Measurements from ENCODE around the gene IDH3G.

The IDH3G gene

DNA sequence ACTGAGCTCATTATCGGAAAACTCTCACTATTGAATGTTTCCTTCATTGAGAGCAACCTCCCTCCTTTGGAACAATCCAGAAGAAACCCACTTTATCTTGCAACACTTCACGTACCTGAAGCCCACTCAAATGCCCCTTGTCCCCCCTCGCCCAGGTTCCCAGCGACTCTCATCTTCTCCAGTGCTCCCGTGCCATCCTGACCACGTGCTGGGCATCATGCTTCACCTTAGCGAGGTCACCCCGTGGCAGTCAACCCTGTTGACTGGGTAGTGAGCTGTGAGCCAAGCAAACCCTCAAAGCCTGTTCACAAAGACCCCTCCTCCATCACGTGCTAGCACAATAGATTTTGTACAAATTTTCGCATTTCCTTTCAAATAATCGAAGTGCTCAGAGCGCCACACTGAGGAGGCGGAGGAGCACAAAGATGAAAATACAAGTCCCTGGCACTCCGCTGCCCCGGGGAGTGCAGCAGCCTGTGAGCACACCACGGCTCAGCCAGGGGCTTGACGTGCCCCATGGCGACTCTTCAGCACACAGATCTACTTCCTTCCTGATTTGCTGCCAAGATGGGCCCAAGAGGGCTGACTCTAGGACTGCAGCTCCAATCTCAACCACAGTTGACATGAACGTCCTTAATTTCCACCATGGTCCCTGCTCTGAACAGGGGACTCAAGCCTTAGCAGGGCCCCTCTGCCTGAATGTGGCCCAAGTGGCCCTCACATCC is 20.6 kb upstream of the IDH3G start:
- no peak for DNase-seq

DNA sequence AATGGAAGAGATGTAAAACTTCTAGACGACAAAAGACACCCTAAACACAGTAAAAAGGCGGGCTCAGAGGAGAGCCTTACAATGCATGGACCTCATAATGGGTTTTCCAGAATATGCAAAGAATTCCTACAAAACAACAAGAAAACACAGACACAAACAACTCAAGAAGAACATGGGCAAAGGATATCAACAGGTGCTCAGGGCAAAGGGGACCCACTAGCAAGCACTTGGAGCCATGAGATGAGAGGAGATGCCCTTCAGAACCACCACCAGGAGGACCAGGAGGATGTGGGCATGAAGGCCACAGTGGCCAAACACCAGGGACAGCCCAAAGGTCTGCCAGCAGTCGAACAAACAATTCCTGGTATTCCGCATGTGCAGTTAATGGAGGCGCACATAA is 19.0 kb upstream of the IDH3G start:
- no peak for DNase-seq

DNA sequence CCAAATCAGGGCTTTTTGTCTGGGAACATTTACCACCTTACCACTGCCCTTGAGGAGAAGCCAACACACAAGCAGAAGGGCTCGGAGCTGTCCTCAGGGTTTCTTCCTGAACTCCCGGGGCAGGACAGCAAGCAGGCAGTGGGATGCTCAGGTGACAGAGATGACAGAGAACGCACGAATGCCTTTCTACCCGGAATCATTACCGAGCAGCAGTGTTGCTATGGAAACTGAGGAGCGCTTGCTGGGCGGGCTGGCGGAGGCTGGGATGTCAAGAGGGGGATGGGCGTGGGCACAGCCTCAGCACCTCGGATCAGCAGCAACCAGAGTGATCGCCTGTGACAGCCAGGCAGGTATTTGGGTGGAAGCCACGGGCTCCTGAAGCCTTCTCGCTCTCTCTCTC is 18.0 kb upstream of the IDH3G start:
- DNase-seq: no peak

DNA sequence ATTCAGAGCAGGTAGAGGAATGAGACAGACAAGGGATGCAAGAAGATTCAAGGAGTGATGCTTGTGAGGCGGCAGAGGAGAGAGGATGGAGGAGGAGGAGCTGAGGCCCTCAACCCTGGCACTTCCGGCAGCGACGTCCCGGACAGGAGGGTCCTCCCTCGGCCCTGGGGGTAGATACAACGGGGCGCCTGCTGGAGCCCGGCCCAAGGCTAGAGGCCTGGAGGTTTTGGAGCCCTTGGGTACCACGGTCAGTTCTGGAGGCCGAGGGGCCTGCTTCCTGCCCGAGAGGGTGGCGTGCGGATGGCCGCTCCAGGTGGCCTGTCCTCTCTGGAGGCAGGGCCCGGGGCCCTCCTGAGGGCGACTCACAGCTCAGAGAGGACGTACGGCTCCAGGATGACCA is 13.8 kb upstream of the IDH3G start:
- no peak for DNase-seq

DNA sequence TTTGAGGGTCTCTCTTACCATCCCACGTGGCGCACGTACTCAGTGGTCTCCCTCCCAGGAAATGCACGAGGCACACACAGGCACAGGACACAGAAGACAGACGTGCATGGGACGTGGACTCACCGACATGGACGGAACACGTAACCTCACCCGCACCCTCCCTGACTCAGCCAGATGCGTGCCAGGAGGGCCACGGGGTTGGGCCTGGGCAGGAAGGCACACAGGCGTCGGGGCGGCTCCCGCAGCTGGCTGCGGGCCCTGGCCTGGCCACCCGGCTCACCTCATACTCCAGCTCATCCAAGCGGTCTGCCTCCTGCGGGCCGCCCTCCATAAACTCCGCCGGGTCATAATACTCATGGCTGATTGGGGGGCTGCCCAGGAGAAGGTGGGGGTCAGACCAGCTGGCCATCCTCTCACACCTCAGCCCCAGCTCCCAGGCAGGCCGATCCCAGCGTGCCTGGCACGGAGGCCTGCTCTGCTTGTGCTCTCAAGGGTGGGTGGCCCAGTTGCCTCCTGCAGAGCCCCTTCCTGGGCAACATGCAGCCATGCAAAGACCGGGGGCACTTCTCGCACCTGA is 12.9 kb upstream of the IDH3G start:
- DNase-seq: no peak

DNA sequence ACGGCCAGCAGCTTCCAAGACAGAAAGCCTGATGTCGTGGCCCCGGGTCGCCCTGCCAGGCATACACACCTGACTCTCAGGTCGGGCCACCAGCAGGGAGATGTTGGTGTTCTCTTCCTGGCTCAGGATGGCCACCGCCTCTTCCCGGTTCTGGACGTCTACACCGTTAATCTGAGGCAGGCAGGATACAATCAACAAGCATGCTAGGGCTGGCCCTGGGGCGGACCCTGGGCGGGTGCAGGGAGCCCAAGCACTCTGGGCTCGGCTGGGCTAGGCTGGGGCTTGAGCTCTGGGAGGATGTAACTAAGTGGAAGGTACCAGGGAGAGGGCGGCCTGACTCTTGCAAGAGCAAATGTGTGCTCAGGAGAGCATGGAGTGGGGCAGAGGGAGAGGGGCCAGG is 11.3 kb upstream of the IDH3G start:
- no peak for DNase-seq

DNA sequence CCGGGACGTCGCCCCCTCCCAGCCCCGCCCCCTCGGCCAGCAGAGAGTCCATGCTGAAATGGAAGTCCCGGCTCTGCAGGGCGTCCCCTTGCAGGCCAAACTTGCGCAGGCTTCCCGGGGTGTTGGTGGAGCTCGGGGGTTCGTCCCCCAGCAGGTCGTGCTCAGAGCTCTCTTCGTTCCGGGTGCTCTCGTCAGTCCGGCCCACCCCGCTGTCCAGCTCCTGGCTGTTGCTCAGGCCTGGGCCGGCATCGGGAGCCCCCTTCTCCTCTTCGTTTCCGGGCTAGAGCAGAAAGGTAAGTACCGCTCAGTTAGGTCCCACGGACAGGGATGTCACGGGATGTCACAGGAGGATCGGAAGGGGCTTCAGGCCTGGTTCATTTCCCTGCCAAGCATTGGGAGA is 10.4 kb upstream of the IDH3G start:
- no peak for DNase-seq

DNA sequence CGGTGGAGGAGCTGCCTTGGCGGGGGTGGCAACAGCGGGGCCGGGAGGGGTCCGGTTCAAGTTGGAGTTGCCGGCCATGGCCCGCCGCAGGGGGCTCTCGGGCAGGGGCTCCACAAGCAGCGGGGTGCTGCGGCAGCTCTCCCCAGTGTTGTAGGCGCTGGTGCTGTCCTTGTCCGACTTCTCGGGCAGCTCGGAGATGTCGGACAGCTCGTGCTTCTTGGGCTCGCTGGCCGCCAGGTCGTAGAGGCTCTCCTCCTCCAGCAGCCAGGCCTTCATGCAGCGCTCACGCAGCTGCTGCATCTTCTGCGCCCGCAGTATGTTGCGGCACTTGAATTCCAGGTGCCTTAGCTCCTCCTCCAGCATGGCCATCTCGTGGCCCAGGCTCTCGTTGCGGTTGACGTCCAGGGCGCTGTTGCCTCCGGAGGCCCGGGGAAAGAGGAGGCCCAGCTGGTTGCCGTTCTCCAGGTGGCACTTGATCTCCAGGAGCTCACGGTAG is 10.0 kb upstream of the IDH3G start:
- DNase-seq: no peak

DNA sequence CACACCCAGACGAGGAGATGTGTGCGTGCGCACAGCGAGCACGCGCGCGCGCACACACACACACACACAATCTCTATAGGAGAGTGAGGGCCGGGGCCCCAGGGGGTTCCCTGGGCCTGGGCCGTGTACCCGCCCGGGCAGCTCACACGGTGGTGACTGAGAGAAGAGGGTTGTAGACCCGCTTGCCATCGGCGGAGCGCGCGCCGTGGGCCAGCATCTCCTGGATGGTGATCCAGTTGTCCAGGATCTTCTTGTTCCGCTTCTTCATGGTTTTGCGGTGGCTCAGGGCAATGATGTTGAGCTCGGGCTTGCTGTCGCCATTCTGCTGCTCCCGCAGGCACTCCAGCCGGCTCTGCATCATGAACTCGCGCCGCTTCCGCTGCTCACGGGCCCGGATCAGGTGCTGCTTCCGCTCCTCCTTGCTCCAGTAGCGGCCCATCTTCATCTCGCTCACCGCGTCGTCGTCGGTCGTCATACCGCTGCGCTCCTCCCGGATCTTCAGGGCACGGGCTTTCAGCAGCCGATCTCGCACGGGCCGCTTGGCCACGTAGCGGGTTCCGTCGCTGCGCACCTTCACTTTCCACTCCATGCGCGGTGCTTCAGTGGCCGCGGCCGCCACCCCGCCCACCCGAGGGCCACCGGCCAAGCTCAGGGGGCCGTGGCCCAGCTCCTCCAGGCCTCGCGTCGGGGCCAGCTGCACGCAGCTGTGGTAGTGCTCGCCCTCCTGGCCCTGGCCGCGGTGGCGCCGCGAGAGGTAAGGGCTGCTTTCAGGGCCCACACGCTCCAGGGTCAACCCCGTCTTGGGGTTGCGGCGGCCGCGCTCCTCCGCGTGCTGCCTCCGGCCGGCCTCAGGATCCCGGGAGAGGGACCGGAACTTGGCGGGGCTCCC is 9.3 kb upstream of the IDH3G start:
- no peak for DNase-seq

DNA sequence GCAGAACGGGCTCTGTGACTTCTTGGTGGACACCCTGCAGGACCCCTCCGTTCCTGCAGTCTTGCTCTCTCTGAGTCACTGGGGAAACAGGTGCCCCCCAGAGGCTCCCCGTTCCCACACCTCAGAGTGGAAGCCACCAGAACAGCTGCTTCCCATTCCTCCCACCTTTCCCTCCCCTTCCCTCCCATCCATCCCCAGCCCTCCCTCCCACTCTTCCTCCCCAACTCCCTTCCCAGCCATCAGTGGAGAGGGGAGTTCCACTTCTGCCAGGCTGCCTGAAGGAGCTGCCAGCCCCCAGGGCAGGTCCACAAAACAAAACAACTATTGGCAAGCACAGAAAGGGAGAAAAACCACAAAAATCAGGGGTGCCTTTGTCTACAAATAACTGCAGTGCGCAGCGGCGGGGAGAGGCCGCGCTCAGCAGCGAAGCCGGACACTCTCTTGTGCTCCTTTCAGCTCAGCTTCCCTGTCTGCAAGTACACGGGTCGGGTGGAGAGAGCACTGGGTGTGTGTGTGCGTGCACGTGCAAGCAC is 8.4 kb upstream of the IDH3G start:
- DNase-seq: no peak

DNA sequence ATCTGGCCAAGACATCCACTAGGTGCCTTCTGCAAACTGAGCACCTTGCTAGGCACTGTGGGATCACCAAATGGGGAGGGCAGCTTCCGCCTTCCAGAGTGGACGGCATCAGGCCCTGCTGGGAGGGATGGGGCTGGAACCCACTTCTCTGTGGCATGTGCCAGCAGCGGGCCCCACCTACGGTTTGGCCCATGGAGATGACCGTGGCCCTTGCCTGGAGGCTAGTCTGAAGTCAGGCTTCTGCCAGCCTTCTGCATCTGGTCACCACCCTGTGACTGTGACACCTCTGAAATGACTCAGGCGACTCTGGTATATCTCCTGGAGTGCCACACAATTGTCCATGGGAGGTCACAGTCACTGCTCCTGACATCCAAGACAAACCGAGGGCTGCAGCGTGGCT is 7.5 kb upstream of the IDH3G start:
- DNase-seq: no peak

DNA sequence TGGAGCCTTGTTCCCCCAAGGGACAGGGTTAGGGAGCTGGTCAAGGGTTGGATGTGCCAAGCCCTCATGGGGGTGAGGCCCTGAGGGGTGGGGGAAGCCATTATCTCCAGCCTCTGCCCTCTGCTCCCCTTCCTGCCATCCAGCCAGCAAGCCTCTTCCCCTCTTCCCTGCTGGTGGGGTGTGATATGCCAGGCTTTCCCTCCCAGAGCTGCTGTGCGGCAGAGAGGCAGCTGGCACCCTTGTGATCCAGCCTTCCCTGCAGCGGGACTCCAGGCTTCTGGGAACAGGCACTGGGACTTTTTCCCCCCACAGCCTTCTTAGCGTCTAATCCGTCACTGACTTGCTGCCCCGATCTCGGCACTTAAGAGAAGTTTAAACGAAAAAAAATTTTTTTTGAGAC is 6.6 kb upstream of the IDH3G start:
- DNase-seq: no peak

DNA sequence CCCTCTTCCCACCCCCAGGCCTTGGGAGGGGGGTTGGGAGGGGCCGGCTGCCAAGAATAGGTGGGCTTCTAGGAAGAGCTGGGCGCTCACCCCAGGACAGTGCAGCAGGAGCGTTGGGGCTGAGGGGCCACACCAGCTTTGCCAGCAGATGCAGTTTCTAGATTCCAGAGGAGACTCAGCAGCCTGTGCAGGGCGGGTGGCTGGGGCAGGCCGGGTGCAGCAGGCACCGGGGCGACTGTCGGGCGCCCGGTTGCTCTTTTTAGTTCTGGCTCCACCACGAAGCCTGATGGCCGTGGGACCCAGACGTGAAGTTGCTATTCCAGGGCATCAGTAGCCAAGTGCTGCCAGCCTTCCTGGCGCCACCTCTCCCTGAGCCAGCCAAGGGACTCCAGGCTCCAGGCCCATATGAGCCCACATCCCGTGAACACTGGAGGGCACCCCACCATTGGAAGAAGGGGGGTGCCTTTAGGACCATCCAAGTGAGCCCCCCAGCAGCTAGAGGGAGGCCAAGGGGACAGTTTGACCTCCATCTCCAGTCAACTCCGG is 6.1 kb upstream of the IDH3G start:
- no peak for DNase-seq

DNA sequence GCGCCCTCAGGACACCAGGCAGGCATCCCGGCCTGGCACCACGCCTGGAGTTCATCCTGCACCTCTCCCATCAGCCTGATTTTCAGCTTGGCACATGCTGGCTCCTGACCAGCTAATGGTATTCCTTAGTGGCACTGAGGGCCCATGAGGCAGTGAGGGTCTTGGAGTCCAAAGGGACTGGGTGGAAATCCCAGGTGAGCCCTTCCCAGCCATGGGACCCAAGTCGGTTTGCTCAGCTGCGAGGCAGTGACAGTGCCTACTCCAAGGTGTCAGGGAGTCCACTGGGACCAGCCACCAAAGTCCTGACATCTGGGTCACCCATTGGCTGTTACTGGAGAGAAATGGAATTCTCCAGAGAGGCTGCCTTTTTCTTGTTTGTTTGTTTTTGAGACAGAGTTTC is 5.2 kb upstream of the IDH3G start:
- no peak for DNase-seq

DNA sequence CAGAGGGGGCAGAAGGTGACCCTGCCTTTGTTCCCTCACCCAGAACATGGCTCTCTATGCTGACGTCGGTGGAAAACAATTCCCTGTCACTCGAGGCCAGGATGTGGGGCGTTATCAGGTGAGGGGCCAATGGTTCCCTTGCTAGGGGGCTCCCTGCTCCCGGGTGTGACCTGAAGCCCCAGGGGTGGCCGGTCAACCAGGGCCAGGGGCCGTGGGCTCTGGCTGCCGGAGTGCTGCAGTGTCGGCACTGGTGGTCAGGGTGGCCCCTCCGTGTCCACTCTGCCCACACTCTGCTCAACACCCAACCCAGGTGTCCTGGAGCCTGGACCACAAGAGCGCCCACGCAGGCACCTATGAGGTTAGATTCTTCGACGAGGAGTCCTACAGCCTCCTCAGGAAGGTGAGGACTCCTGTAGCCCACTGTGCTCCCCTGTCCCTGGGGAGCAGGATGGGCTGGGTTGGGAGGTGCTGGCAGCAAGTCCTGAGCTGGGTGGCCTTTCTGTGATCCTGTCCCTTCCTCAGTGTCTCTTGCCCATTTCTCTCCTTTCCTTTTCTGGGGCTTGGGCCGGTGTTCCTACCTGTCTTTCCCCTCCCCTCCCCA is 3.3 kb upstream of the IDH3G start:
- no peak for DNase-seq

DNA sequence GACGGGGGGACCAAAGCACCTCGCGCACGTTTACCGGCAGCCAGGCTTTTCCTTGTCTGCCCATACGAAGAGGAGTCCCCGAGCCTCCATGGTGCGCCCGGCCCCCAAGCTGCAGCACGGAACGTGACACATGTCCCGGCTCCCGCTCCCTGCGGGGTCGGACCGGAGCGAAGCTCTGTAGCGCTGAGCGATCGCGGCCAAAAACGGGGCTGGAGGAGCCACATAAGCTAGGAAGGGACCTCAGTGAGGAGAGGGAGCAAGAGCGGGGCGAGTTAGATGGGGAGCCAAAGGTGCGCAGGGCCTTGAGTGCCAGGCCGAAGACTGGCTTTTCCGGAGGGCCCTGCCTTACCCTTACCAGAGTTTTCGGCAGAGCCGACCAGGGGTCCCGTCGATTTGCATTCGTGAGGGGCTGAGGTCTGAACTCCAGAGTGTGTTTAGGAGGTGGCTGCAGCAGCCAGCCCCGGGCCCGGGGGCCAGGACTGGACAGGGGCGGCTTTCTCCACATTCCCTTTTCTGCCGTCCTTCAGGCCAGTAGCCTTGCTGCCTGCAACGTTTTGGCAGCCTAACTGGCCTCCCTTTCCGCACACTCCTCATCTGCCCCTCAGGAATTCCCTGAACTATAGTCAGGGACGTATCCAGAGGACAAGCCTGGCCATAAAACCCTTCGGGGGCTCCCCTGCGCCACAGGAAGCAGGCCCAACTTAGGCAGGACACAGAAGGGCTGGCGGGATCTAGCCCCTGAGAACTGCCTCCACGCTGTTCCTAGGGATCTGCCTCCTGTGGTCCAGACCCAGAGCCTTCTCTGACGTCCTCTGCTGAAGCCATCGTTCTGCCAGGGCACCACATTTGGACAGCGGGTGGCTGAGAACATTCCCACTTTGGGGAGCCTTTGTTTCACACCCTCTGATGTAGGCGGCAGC is 982 bp upstream of the IDH3G start:
- no peak for DNase-seq

DNA sequence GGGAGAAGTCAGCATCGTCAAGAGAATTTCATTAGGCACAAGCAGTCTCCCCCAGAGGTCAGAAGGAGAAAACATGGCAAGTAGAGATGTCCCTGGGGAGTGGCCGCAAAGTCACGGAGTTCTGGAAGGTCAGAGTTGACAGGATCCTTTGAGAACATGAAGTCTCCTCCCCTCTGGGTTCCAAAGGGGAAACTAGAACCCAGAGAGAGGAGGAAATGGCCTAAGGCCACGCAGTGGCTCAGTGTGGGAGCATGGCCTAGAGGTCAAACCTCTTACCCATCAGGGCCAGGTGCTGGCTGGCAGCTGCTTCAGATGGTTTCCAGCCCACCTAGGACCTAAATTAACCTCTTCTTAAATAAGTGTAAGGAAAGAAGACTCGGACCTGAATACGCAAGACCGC is 884 bp downstream of the IDH3G start:
- DNase-seq: no peak

DNA sequence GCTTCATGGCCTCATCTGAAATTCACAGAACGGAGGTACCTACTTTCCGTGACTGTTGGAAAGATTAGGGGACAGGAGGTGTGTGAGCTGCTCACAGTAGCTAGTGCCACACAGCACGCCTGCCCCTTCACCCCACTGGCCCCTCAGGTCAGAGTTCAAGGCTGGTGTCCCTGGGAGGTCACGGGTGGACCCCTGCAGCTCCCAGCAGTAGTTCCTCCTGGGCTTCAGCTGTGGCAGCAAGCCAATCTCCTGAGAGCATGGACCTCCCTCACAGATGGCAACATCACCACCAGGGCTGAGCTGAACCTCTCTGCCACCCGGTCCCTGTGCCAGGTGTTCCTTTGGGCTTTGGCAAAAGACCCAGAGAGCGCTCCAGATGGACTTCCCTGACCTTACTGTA is 1.8 kb downstream of the IDH3G start:
- DNase-seq: no peak

DNA sequence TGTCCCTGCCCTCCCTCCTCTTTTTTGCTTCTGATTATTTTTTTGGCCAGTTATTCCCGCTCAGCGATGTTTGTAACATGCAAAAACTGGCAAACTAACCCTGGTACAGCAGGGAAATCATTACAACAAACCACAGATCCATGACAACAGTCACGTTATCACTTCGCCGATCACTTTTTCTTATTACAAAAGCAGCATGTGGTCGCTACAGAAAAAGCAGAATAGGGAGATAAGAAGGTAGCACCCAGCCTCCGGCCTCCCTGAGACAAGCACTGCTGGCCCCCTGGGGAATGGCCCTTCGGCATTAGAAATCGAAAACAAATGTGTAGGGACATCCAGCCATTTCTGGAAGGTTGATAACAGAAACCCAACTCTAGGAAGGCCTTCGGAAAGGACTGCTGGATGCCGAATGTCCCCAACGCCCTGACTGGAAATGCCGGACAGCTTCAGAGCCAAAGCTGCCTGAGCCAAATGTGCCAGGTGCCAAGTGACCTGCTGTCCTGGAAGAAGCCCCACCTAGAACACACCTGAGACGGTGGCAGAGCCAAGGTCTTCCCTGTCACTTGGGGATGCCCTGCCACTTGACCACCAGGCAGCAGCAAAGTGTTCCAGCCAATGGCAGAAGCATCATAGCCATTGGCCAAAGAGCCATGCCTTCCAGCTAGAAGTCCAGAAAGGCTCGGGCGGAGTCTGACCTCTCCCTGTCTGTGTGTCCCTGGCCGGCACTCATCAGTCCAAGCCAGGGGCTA is 2.9 kb downstream of the IDH3G start:
- DNase-seq: no peak

DNA sequence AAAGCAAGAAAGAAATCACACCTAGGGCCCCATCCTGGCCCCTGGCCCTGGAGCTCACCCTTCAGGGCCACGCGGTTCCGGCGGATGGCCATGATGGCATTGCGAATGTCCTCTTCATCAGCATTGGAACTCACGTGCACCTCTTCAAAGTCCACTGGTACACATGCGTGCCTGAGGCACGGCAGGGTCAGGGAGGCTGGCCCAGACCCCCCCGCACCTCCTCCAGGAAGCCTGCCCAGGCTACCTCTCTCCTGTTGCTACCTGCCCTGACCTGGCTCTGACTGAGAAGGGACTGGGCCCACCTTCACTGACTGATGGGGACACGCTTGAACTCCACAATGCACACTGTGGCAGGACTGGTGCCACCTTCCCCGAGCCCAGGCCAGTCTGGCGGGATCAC is 4.5 kb downstream of the IDH3G start:
- DNase-seq: no peak

DNA sequence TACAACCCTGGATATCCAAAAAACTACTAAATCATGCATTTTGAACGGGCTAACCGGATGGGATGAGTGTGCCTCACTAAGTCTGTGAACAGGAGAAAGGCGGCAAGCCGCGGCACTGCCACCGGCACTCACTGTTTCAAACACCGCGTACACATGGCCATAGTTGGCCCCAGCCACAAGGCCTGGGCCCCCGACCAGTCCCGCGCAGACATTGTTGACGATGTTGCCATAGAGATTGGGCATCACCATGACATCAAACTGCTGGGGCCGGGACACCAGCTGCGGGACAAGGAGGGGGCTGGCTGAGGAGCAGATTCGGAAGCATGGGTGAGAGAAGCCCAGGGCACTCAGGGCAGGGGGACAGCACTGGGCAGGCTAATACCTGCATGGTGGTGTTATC is 7.5 kb downstream of the IDH3G start:
- DNase-seq: no peak

Measured in activated CD4-positive, alpha-beta T cell treated with anti-CD3 and anti-CD28 coated beads, Interleukin-10, Interleukin-2, amounts not matched to agents 100 ng/mL and 50 ng/mL, durations not matched to agents 16 hours and 8 hours (primary cell).